GM23338 (cell line): ENCODE data around the gene FOXE3. TPM values are rescaled to one million over a fixed set of nuclear protein-coding genes. Genes with fewer than 3 reads are reported as not detected.

Experiments used
- ATAC-seq: fragments of 200-7000 bp; cut with Tn5 transposase; 3 replicates; pipeline ENCODE4 v1.9.1; 2020
- DNase-seq: peaks from one replicate; pipeline ENCODE4 v3.0.0-alpha.2; 2015; ENCODE audit warnings: low spot score
- H2AFZ ChIP-seq: fragments of 200-600 bp; sonication (generic); 2 replicates; pipeline ENCODE4 v1.8.0; 2016; ENCODE audit warnings: antibody characterized with exemption, mild to moderate bottlenecking, moderate library complexity
- H3F3A ChIP-seq: fragments of 200-600 bp; sonication (generic); replicated peaks from 2 replicates; pipeline ENCODE4 v1.8.0; 2017; ENCODE audit warnings: antibody characterized with exemption, mixed run types, low read depth
- H3K27ac ChIP-seq: fragments of 200-600 bp; sonication (generic); 2 replicates; pipeline ENCODE4 v1.6.1; 2016; ENCODE audit warnings: low read depth
- H3K27me3 ChIP-seq: fragments of 200-600 bp; sonication (generic); 2 replicates; pipeline ENCODE4 v1.8.0; 2016; ENCODE audit warnings: mild to moderate bottlenecking, mixed run types, moderate library complexity; ENCODE audit not compliant: insufficient read depth
- H3K36me3 ChIP-seq: fragments of 200-600 bp; sonication (generic); 2 replicates; pipeline ENCODE4 v1.8.0; 2016; ENCODE audit warnings: mild to moderate bottlenecking; ENCODE audit not compliant: insufficient read depth
- H3K4me1 ChIP-seq: fragments of 200-600 bp; sonication (generic); 2 replicates; pipeline ENCODE4 v1.8.0; 2016; ENCODE audit warnings: mild to moderate bottlenecking, moderate library complexity; ENCODE audit not compliant: insufficient read depth
- H3K4me2 ChIP-seq: fragments of 200-600 bp; sonication (generic); 2 replicates; pipeline ENCODE4 v1.7.1; 2017; ENCODE audit warnings: mixed run types
- H3K4me3 ChIP-seq: fragments of 200-600 bp; sonication (generic); 2 replicates; pipeline ENCODE4 v1.6.1; 2016; ENCODE audit warnings: mixed run types
- H3K79me2 ChIP-seq: fragments of 200-600 bp; sonication (generic); replicated peaks from 2 replicates; pipeline ENCODE4 v1.8.0; 2017; ENCODE audit warnings: mild to moderate bottlenecking; ENCODE audit not compliant: insufficient read depth
- H3K9me2 ChIP-seq: fragments of 200-600 bp; sonication (generic); 2 replicates; pipeline ENCODE4 v1.8.0; 2017; ENCODE audit not compliant: insufficient read depth
- H4K20me1 ChIP-seq: fragments of 200-600 bp; sonication (generic); replicated peaks from 2 replicates; pipeline ENCODE4 v1.8.0; 2017; ENCODE audit warnings: mild to moderate bottlenecking; ENCODE audit not compliant: insufficient read depth
- H3K27ac Mint-ChIP-seq: 2 replicates; pipeline ENCODE4 v1.8.0; 2020; ENCODE audit warnings: inconsistent platforms, mild to moderate bottlenecking, moderate library complexity, mixed read lengths
- H3K27me3 Mint-ChIP-seq: 3 replicates; pipeline ENCODE4 v1.8.0; 2022; ENCODE audit warnings: low read depth, mild to moderate bottlenecking, moderate library complexity, mixed read lengths, inconsistent platforms; ENCODE audit not compliant: insufficient read depth, poor library complexity
- H3K36me3 Mint-ChIP-seq: 3 replicates; pipeline ENCODE4 v1.8.0; 2021; ENCODE audit warnings: low read depth, mild to moderate bottlenecking, inconsistent platforms, moderate library complexity, mixed read lengths
- H3K4me1 Mint-ChIP-seq: 3 replicates; pipeline ENCODE4 v1.8.0; 2020; ENCODE audit warnings: mild to moderate bottlenecking, inconsistent platforms, mixed read lengths
- H3K4me3 Mint-ChIP-seq: 3 replicates; pipeline ENCODE4 v1.8.0; 2021; ENCODE audit warnings: moderate library complexity, mild to moderate bottlenecking, inconsistent platforms, mixed read lengths
- H3K9me3 Mint-ChIP-seq: 3 replicates; pipeline ENCODE4 v1.8.0; 2020; ENCODE audit warnings: moderate library complexity, mild to moderate bottlenecking, inconsistent platforms, mixed read lengths
- CREB1 ChIP-seq: fragments of 250-450 bp; sonication (Bioruptor Pico); IDR thresholded peaks from 2 replicates; pipeline ENCODE4 v1.5.0; 2020; ENCODE audit warnings: low read depth, mild to moderate bottlenecking, moderate library complexity
- CTCF ChIP-seq, 2 experiments: fragments of 200-600 bp in 1 of 2; sonication (generic) in 1 of 2; conservative IDR thresholded peaks; 2 replicates each; pipeline versions ENCODE4 v1.5.1 to v1.6.1; 2016 to 2017; ENCODE audit warnings: antibody characterized with exemption in 2 of 2, low read depth in 2 of 2, mild to moderate bottlenecking in 2 of 2, moderate library complexity in 1 of 2
- EZH2 ChIP-seq: fragments of 200-600 bp; sonication (generic); IDR thresholded peaks from one replicate; pipeline ENCODE4 v1.8.0; 2017; ENCODE audit warnings: antibody characterized with exemption, mild to moderate bottlenecking, low read depth; ENCODE audit not compliant: unreplicated experiment
- EZH2phosphoT487 ChIP-seq: fragments of 200-600 bp; sonication (generic); IDR thresholded peaks from one replicate; pipeline ENCODE4 v1.8.1; 2018; ENCODE audit warnings: antibody characterized with exemption; ENCODE audit not compliant: unreplicated experiment
- JUNB ChIP-seq: IDR thresholded peaks from one replicate; pipeline ENCODE4 v1.6.1; 2016; ENCODE audit warnings: antibody characterized with exemption; ENCODE audit not compliant: unreplicated experiment
- NANOG ChIP-seq: IDR thresholded peaks from 2 replicates; pipeline ENCODE4 v1.6.1; 2016; ENCODE audit warnings: antibody characterized with exemption, borderline replicate concordance
- POLR2AphosphoS5 ChIP-seq: IDR thresholded peaks from 2 replicates; pipeline ENCODE4 v1.6.1; 2016; ENCODE audit warnings: antibody characterized with exemption, low read depth
- STAT1 ChIP-seq: IDR thresholded peaks from one replicate; pipeline ENCODE4 v1.6.1; 2016; ENCODE audit warnings: antibody characterized with exemption; ENCODE audit not compliant: unreplicated experiment
- ZNF114 ChIP-seq: fragments of 250-450 bp; sonication (Bioruptor Pico); IDR thresholded peaks from 2 replicates; pipeline ENCODE4 v1.5.0; 2020; ENCODE audit warnings: mild to moderate bottlenecking, moderate library complexity
- ZNF462 ChIP-seq: fragments of 250-450 bp; sonication (Bioruptor Pico); IDR thresholded peaks from 2 replicates; pipeline ENCODE4 v1.5.0; 2020; ENCODE audit warnings: mild to moderate bottlenecking, moderate library complexity
- polyA plus RNA-seq: library from polyadenylated mRNA; unstranded; fragments of >200 nt; fragmentation: Nextera tagmentation; extraction: Ambion mirVana; gene quantifications from 2 replicates; pipeline ENCODE4 v1.2.1, GENCODE V29; 2016
- total RNA-seq: library from RNA; depleted of rRNA; stranded (reverse); fragments of >200 nt; shearing (Covaris generic); gene quantifications from 2 replicates; pipeline ENCODE4 v1.2.3, GENCODE V29; 2014
- TF ChIP-seq, protein P1 (sequence below): IDR thresholded peaks from one replicate; pipeline ENCODE4 v1.6.1; 2018; ENCODE audit warnings: antibody characterized with exemption; ENCODE audit not compliant: unreplicated experiment

The FOXE3 gene
- total and polyA plus RNA-seq, 2 experiments from 2014 or later, result not detected

- peak overlapping the region; percentile 76 for H3K4me2 ChIP-seq
- Mint-ChIP-seq H3K9me3 (no peaks in the 10 kb centered on the region; the same call in 2 of the 3 replicates), H3K4me3 (peak overlapping the region; percentile 58), H3K4me1 (peaks cover 40% of the 10 kb centered on the region), H3K27ac (no peak overlapping the region), H3K27me3 (peaks cover 5% of the 10 kb centered on the region), H3K36me3 (no peaks in the 10 kb centered on the region)
- DNase-seq (no peak), ATAC-seq (no peak)
- H3F3A ChIP-seq, result peaks cover 18% of the 10 kb centered on the region
- no peak overlapping the region for H3K27ac ChIP-seq
- H4K20me1 ChIP-seq, result peaks cover 32% of the 10 kb centered on the region; the same call in 1 of the 2 replicates
- H2AFZ ChIP-seq, result no peak overlapping the region
- H3K4me1 ChIP-seq, result peaks cover 54% of the 10 kb centered on the region
- TF ChIP-seq EZH2, result peak; percentile 60
- TF ChIP-seq CTCF (conservative IDR thresholded peaks at IDR 0.05; ENCODE audit: low read depth in 2 of 2), result no peak
- TF ChIP-seq CREB1, result no peak
- no peak for TF ChIP-seq ZNF114 (CRISPR knock-in tag)
- peak; percentile 42 for TF ChIP-seq EZH2phosphoT487
- TF ChIP-seq ZNF462 (CRISPR knock-in tag), result no peak
- TF ChIP-seq NANOG, result no peak
- TF ChIP-seq, protein P1, sequence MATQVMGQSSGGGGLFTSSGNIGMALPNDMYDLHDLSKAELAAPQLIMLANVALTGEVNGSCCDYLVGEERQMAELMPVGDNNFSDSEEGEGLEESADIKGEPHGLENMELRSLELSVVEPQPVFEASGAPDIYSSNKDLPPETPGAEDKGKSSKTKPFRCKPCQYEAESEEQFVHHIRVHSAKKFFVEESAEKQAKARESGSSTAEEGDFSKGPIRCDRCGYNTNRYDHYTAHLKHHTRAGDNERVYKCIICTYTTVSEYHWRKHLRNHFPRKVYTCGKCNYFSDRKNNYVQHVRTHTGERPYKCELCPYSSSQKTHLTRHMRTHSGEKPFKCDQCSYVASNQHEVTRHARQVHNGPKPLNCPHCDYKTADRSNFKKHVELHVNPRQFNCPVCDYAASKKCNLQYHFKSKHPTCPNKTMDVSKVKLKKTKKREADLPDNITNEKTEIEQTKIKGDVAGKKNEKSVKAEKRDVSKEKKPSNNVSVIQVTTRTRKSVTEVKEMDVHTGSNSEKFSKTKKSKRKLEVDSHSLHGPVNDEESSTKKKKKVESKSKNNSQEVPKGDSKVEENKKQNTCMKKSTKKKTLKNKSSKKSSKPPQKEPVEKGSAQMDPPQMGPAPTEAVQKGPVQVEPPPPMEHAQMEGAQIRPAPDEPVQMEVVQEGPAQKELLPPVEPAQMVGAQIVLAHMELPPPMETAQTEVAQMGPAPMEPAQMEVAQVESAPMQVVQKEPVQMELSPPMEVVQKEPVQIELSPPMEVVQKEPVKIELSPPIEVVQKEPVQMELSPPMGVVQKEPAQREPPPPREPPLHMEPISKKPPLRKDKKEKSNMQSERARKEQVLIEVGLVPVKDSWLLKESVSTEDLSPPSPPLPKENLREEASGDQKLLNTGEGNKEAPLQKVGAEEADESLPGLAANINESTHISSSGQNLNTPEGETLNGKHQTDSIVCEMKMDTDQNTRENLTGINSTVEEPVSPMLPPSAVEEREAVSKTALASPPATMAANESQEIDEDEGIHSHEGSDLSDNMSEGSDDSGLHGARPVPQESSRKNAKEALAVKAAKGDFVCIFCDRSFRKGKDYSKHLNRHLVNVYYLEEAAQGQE, result no peak
- TF ChIP-seq JUNB, result no peak
- no peak for TF ChIP-seq POLR2AphosphoS5
- no peak for TF ChIP-seq STAT1
- H3K27me3 ChIP-seq, result peaks cover 99% of the 10 kb centered on the region
- H3K9me2 ChIP-seq, result no peaks in the 10 kb centered on the region
- H3K79me2 ChIP-seq, result no peaks in the 10 kb centered on the region
- H3K36me3 ChIP-seq, result no peaks in the 10 kb centered on the region
- H3K4me3 ChIP-seq, result peak overlapping the region; percentile 53
Measured at GRCh38 chr1:47442842-47443529, 26.9 kb downstream of the FOXE3 start.
